Astrocyte (in vitro differentiated cells and primary cell): ENCODE data around the gene ANKRD11. TPM values are rescaled to one million over a fixed set of nuclear protein-coding genes. Genes with fewer than 3 reads are reported as not detected.

Experiments
- DNase-seq: peaks from one replicate; pipeline ENCODE4 v3.0.0-alpha.2; 2010; ENCODE audit warnings: low read depth
- FAIRE-seq: peaks from 2 replicates; lab custom pipeline; 2011; peaks lifted over from hg19 to GRCh38; lab: Jason Lieb, UNC
- H2AFZ ChIP-seq: 2 replicates; pipeline ENCODE4 v1.6.0; 2012; ENCODE audit warnings: low read depth, low read length, inconsistent platforms
- H3K27ac ChIP-seq: 2 replicates; pipeline ENCODE4 v1.5.1; 2011; ENCODE audit warnings: low read depth, low read length, inconsistent platforms
- H3K27me3 ChIP-seq: 2 replicates; pipeline ENCODE4 v1.6.0; 2011; ENCODE audit warnings: low read length, inconsistent platforms; ENCODE audit not compliant: insufficient read depth
- H3K36me3 ChIP-seq: 2 replicates; pipeline ENCODE4 v1.5.1; 2011; ENCODE audit warnings: low read length, inconsistent platforms; ENCODE audit not compliant: insufficient read depth
- H3K4me1 ChIP-seq: 2 replicates; pipeline ENCODE4 v1.5.1; 2011; ENCODE audit warnings: low read length, inconsistent platforms; ENCODE audit not compliant: insufficient read depth
- H3K4me2 ChIP-seq: 2 replicates; pipeline ENCODE4 v1.6.0; 2012; ENCODE audit warnings: low read length, inconsistent platforms
- H3K4me3 ChIP-seq: 2 replicates; pipeline ENCODE4 v1.5.1; 2011; ENCODE audit warnings: low read depth, mild to moderate bottlenecking, low read length, inconsistent platforms; ENCODE audit not compliant: insufficient read depth
- H3K79me2 ChIP-seq: 2 replicates; pipeline ENCODE4 v1.6.0; 2012; ENCODE audit warnings: mild to moderate bottlenecking, low read length, inconsistent platforms; ENCODE audit not compliant: insufficient read depth
- H3K9ac ChIP-seq: 2 replicates; pipeline ENCODE4 v1.6.0; 2012; ENCODE audit warnings: mild to moderate bottlenecking, low read length, inconsistent platforms
- H3K9me3 ChIP-seq: 2 replicates; pipeline ENCODE4 v1.5.1; 2012; ENCODE audit warnings: low read depth, mild to moderate bottlenecking, low read length, inconsistent platforms; ENCODE audit not compliant: insufficient read depth
- H4K20me1 ChIP-seq: 2 replicates; pipeline ENCODE4 v1.6.0; 2012; ENCODE audit warnings: low read length, inconsistent platforms; ENCODE audit not compliant: insufficient read depth
- H3K27ac Mint-ChIP-seq: one replicate; pipeline ENCODE4 v1.8.0; 2021; ENCODE audit warnings: mild to moderate bottlenecking, mixed read lengths; ENCODE audit not compliant: unreplicated experiment
- H3K27me3 Mint-ChIP-seq: one replicate; pipeline ENCODE4 v1.8.0; 2021; ENCODE audit warnings: low read depth, mixed read lengths; ENCODE audit not compliant: unreplicated experiment
- H3K36me3 Mint-ChIP-seq: one replicate; pipeline ENCODE4 v1.8.0; 2021; ENCODE audit warnings: low read depth, mixed read lengths; ENCODE audit not compliant: unreplicated experiment
- H3K4me1 Mint-ChIP-seq: one replicate; pipeline ENCODE4 v1.8.0; 2021; ENCODE audit warnings: low read depth, mixed read lengths; ENCODE audit not compliant: unreplicated experiment
- H3K4me3 Mint-ChIP-seq: one replicate; pipeline ENCODE4 v1.8.0; 2021; ENCODE audit warnings: mild to moderate bottlenecking, moderate library complexity, mixed read lengths; ENCODE audit not compliant: unreplicated experiment
- H3K9me3 Mint-ChIP-seq: one replicate; pipeline ENCODE4 v1.8.0; 2021; ENCODE audit warnings: mild to moderate bottlenecking, mixed read lengths; ENCODE audit not compliant: unreplicated experiment
- EZH2 ChIP-seq: IDR thresholded peaks from 2 replicates; pipeline ENCODE4 v1.6.1; 2012; ENCODE audit warnings: mild to moderate bottlenecking, low read length, inconsistent platforms; ENCODE audit not compliant: insufficient read depth
- total RNA-seq: library from RNA; stranded (reverse); gene quantifications from 2 replicates; pipeline ENCODE4 v1.2.1, GENCODE V29; 2021
- TF ChIP-seq, protein P1 (sequence below): IDR thresholded peaks from 2 replicates; pipeline ENCODE4 v1.5.1; 2011; ENCODE audit warnings: low read depth, mild to moderate bottlenecking, inconsistent platforms, low read length, moderate library complexity; ENCODE audit not compliant: insufficient read depth

Gene ANKRD11
- total RNA-seq, 1 donor from 2014 or later: 213 TPM

DNA sequence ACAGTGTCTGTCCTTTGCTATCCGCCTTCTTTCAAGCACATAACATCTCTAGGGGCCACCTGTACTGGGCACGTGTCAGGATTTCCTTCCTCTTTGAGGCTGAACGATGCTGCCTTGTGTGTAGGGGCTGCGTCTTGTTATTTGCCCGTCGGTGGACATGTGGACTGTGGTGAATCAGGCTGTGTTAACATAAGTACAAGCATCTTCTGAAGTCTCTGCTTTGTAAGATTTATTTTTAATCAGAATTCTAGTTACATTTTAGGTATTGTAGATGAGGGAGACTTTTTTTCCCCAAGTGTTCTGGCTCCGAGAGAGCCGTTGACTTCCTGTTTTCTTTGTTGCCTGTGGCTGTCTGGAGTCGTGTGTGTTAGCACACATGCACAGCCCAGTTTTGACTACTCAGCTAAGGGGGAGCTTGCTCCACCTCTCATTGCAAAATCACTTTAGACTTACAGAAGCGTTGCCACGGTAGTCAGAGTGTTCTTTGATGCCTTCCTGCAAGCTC is 43.9 kb upstream of the ANKRD11 start:
- Mint-ChIP-seq H3K36me3 (peaks cover 8% of the 10 kb centered on the region), H3K4me1 (no peaks in the 10 kb centered on the region)
- no peak for FAIRE-seq

DNA sequence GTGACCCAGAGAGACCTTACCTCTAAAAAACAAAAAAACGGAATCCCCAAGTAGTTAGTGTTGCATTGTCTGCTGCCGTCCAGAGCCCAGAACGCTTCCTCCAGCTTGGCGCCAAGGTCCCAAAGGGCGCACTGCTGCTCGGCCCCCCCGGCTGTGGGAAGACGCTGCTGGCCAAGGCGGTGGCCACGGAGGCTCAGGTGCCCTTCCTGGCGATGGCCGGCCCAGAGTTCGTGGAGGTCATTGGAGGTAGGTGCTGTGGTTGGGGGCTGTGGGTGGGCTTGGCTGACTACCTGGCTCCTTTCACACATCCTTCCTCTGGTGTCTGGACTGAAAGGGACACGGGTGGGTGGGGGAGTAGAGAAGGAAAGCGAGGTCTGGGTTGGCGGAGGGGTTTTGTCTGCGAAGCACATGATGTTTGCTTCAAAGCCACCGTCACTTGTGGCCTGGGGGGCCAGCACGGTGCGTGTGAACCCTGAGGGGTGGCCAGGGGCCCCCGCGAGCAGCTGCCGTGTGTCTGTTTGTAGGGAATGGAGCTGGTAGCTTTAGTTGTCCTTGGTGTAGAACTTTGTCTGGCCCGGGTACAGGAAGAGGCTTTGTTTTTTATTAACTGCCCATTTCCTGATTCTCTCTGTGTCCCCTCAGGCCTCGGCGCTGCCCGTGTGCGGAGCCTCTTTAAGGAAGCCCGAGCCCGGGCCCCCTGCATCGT is 41.6 kb upstream of the ANKRD11 start:
- Mint-ChIP-seq H3K4me1 (no peaks in the 10 kb centered on the region), H3K4me3 (no peak overlapping the region), H3K27me3 (no peaks in the 10 kb centered on the region), H3K36me3 (peaks cover 6% of the 10 kb centered on the region), H3K9me3 (no peaks in the 10 kb centered on the region), H3K27ac (no peak overlapping the region)
- H3K9me3 ChIP-seq: no peaks in the 10 kb centered on the region
- peaks cover 44% of the 10 kb centered on the region for H3K79me2 ChIP-seq
- H3K36me3 ChIP-seq: peaks cover 40% of the 10 kb centered on the region
- no peak overlapping the region for H2AFZ ChIP-seq
- H3K4me3 ChIP-seq: no peak overlapping the region
- H3K4me2 ChIP-seq: no peak overlapping the region
- H3K27ac ChIP-seq: no peak overlapping the region
- DNase-seq (no peak), FAIRE-seq (no peak)
- H3K27me3 ChIP-seq: no peaks in the 10 kb centered on the region
- H4K20me1 ChIP-seq: peaks cover 53% of the 10 kb centered on the region
- TF ChIP-seq EZH2: no peak
- TF ChIP-seq, protein P1, sequence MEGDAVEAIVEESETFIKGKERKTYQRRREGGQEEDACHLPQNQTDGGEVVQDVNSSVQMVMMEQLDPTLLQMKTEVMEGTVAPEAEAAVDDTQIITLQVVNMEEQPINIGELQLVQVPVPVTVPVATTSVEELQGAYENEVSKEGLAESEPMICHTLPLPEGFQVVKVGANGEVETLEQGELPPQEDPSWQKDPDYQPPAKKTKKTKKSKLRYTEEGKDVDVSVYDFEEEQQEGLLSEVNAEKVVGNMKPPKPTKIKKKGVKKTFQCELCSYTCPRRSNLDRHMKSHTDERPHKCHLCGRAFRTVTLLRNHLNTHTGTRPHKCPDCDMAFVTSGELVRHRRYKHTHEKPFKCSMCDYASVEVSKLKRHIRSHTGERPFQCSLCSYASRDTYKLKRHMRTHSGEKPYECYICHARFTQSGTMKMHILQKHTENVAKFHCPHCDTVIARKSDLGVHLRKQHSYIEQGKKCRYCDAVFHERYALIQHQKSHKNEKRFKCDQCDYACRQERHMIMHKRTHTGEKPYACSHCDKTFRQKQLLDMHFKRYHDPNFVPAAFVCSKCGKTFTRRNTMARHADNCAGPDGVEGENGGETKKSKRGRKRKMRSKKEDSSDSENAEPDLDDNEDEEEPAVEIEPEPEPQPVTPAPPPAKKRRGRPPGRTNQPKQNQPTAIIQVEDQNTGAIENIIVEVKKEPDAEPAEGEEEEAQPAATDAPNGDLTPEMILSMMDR: no peak
- no peak overlapping the region for H3K9ac ChIP-seq
- H3K4me1 ChIP-seq: peaks cover under 1% of the 10 kb centered on the region

More for the DNA sequence above, 43.9 kb upstream of the ANKRD11 start:
- no peak overlapping the region for H3K27ac Mint-ChIP-seq
- H3K4me1 ChIP-seq: peaks cover 14% of the 10 kb centered on the region
- peaks cover 41% of the 10 kb centered on the region for H3K36me3 ChIP-seq
- H2AFZ ChIP-seq: no peak overlapping the region
- peaks cover 68% of the 10 kb centered on the region for H4K20me1 ChIP-seq
- H3K9ac ChIP-seq: no peak overlapping the region
- no peak overlapping the region for H3K4me2 ChIP-seq
- no peak for DNase-seq
- no peak overlapping the region for H3K4me3 ChIP-seq
- TF ChIP-seq EZH2: no peak
- TF ChIP-seq, protein P1: no peak
- H3K27me3 Mint-ChIP-seq: no peaks in the 10 kb centered on the region
- no peaks in the 10 kb centered on the region for H3K27me3 ChIP-seq
- H3K9me3 Mint-ChIP-seq: no peaks in the 10 kb centered on the region
- H3K79me2 ChIP-seq: peaks cover 48% of the 10 kb centered on the region
- no peak overlapping the region for H3K27ac ChIP-seq
- no peak overlapping the region for H3K4me3 Mint-ChIP-seq
- no peaks in the 10 kb centered on the region for H3K9me3 ChIP-seq
